GM12878 (cell line): Measurements from ENCODE around the gene LRRC56. TPM values are rescaled to one million over a fixed set of nuclear protein-coding genes. Genes with fewer than 3 reads are reported as not detected.

Source experiments
- ATAC-seq: fragments of 200-7000 bp; cut with Tn5 transposase; 3 replicates; pipeline ENCODE4 v1.9.1; 2020; ENCODE audit warnings: mild to moderate bottlenecking, moderate library complexity
- BruUV-seq: library from RNA; stranded (reverse); fragments of 400-500 nt; replicated peaks from 2 replicates; lab custom pipeline; 2021; lab: Mats Ljungman, UMichigan
- CTCF ChIA-PET: fragments of 300-600 bp; sonication (Branson Sonifier 250); formaldehyde crosslinking; extraction: SDS; loops from one replicate; lab custom pipeline; 2021; ENCODE audit warnings: inconsistent platforms; lab: Yijun Ruan, JAX
- POLR2A ChIA-PET: fragments of 350-600 bp; formaldehyde crosslinking; extraction: SDS; loops from one replicate; lab custom pipeline; 2021; ENCODE audit warnings: inconsistent platforms; lab: Charles Lee
- RAD21 ChIA-PET: fragments of 300-600 bp; sonication (Branson Sonifier 250); formaldehyde crosslinking; loops from one replicate; lab custom pipeline; 2023; ENCODE audit warnings: antibody characterized with exemption; ENCODE audit not compliant: unreplicated experiment; lab: Charles Lee
- SMC1A ChIA-PET: fragments of 300-600 bp; sonication (Branson Sonifier 250); formaldehyde crosslinking; loops from one replicate; lab custom pipeline; 2023; ENCODE audit not compliant: unreplicated experiment, uncharacterized antibody; lab: Charles Lee
- DNase-seq: peaks from one replicate; pipeline ENCODE4 v3.0.0-alpha.2; 2011; ENCODE audit warnings: low read depth, low spot score
- FAIRE-seq: peaks from 3 replicates; lab custom pipeline; 2011; peaks lifted over from hg19 to GRCh38; lab: Jason Lieb, UNC
- H2AFZ ChIP-seq: 2 replicates; pipeline ENCODE4 v1.6.0; 2011; ENCODE audit warnings: low read depth, low read length, control low read depth; ENCODE audit not compliant: control insufficient read depth
- H3K27ac ChIP-seq: 2 replicates; pipeline ENCODE4 v1.5.1; 2011; ENCODE audit warnings: control low read depth; ENCODE audit not compliant: control insufficient read depth, insufficient read depth
- H3K27me3 ChIP-seq, 2 experiments: replicated peaks in 1 of 2; 2 replicates each; pipeline versions ENCODE4 v1.6.0 to v1.6.1; 2011; ENCODE audit warnings: low read length in 1 of 2; ENCODE audit not compliant: control insufficient read depth in 2 of 2, insufficient read depth in 2 of 2
- H3K36me3 ChIP-seq, 2 experiments: 2 replicates each; pipeline ENCODE4 v1.5.1; 2011; ENCODE audit warnings: low read length in 1 of 2; ENCODE audit not compliant: control insufficient read depth in 2 of 2, insufficient read depth in 2 of 2
- H3K4me1 ChIP-seq: 2 replicates; pipeline ENCODE4 v1.6.1; 2011; ENCODE audit warnings: mild to moderate bottlenecking, low read length, moderate library complexity, mixed read lengths; ENCODE audit not compliant: control insufficient read depth, insufficient read depth
- H3K4me2 ChIP-seq: 2 replicates; pipeline ENCODE4 v1.6.0; 2011; ENCODE audit warnings: control low read depth; ENCODE audit not compliant: control insufficient read depth, insufficient read depth
- H3K4me3 ChIP-seq: fragments of 200-600 bp; sonication (generic); 2 replicates; pipeline ENCODE4 v1.5.1; 2016
- H3K79me2 ChIP-seq: 2 replicates; pipeline ENCODE4 v1.6.0; 2011; ENCODE audit warnings: low read length; ENCODE audit not compliant: control insufficient read depth, insufficient read depth
- H3K9ac ChIP-seq: 2 replicates; pipeline ENCODE4 v1.8.0; 2011; ENCODE audit warnings: low read length, control low read depth, mixed read lengths; ENCODE audit not compliant: control insufficient read depth, insufficient read depth
- H3K9me3 ChIP-seq: replicated peaks from 3 replicates; pipeline ENCODE4 v1.5.1; 2011; ENCODE audit warnings: mild to moderate bottlenecking, low read length; ENCODE audit not compliant: control insufficient read depth, insufficient read depth
- H4K20me1 ChIP-seq: 2 replicates; pipeline ENCODE4 v1.6.0; 2011; ENCODE audit not compliant: control insufficient read depth, insufficient read depth
- CHD1 ChIP-seq: IDR thresholded peaks from 2 replicates; pipeline ENCODE4 v1.6.1; 2012; ENCODE audit warnings: low read depth, low read length, improper control_type of control experiment
- EP300 ChIP-seq, 2 experiments: fragments of 150-350 bp in 1 of 2; IDR thresholded peaks; 2 replicates each; pipeline ENCODE4 v1.6.1; 2011 to 2012; ENCODE audit warnings: low read depth in 2 of 2, low read length in 2 of 2, borderline replicate concordance in 1 of 2, improper control_type of control experiment in 1 of 2, inconsistent platforms in 1 of 2; ENCODE audit not compliant: control insufficient read depth in 1 of 2
- IRF4 ChIP-seq: IDR thresholded peaks from 2 replicates; pipeline ENCODE4 v1.6.1; 2011; ENCODE audit warnings: low read depth, low read length
- MLLT1 ChIP-seq: fragments of 450-650 bp; IDR thresholded peaks from 2 replicates; pipeline ENCODE4 v1.6.1; 2016; ENCODE audit warnings: mild to moderate bottlenecking
- POLR2AphosphoS2 ChIP-seq: IDR thresholded peaks from 2 replicates; pipeline ENCODE4 v1.6.1; 2011; ENCODE audit warnings: low read depth, mild to moderate bottlenecking, low read length, improper control_type of control experiment, moderate library complexity
- RFX5 ChIP-seq: IDR thresholded peaks from 2 replicates; pipeline ENCODE4 v1.6.1; 2011; ENCODE audit warnings: low read depth, low read length, improper control_type of control experiment
- SRF ChIP-seq, 2 experiments: IDR thresholded peaks; 2 replicates each; pipeline ENCODE4 v1.6.1; 2011; ENCODE audit warnings: low read depth in 2 of 2, low read length in 2 of 2, mild to moderate bottlenecking in 1 of 2, moderate library complexity in 1 of 2
- TCF7 ChIP-seq: IDR thresholded peaks from 2 replicates; pipeline ENCODE4 v1.6.1; 2014; ENCODE audit warnings: antibody characterized with exemption, borderline replicate concordance
- YBX1 ChIP-seq: fragments of 450-650 bp; IDR thresholded peaks from 2 replicates; pipeline ENCODE4 v1.6.1; 2016; ENCODE audit warnings: antibody characterized with exemption
- WGBS: methylation state at CpG from one replicate; pipeline ENCODE4 v1.1.6; 2016; ENCODE audit warnings: low lambda C conversion rate; ENCODE audit not compliant: insufficient replicate concordance, insufficient coverage; ENCODE audit errors: missing lambda C conversion rate; 5-methylcytosine and 5-hydroxymethylcytosine counted together
- in situ Hi-C: fragments of 300-500 bp; cut with MboI; formaldehyde crosslinking; loops from 9 replicates; pipeline ENCODE4 v1.14.3; 2018; ENCODE audit warnings: mixed read lengths
- intact Hi-C: fragments of 100-400 bp; cut with micrococcal nuclease; formaldehyde crosslinking; loops from one replicate; pipeline ENCODE4 v1.14.2; 2022; ENCODE audit not compliant: unreplicated experiment
- polyA plus RNA-seq, 11 experiments: library from polyadenylated mRNA; depleted of rRNA in 4 of 11; unstranded in 6 of 11; stranded (reverse) in 5 of 11; fragments of >200 nt; fragmentation: Nextera tagmentation in 4 of 11; fragmentation: Illumina TruSeq in 1 of 11; extraction: Ambion mirVana in 4 of 11; extraction: Trizol in 1 of 11; gene quantifications; 1 replicate in 1 of 11; 2 replicates in 10 of 11; pipeline versions ENCODE4 v1.2.1 to v1.2.3, GENCODE V29; 2011 to 2016; ENCODE audit warnings: inconsistent platforms in 2 of 11, missing spikeins in 2 of 11, low read depth in 1 of 11
- total RNA-seq, 4 experiments: library from RNA; depleted of rRNA in 3 of 4; stranded (reverse); fragments of >200 nt in 3 of 4; fragmentation: Illumina TruSeq in 1 of 4; extraction: Trizol in 1 of 4; gene quantifications; 2 replicates each; pipeline versions ENCODE4 v1.2.1 to v1.2.3, GENCODE V29; 2013 to 2021

Gene LRRC56
- total and polyA plus RNA-seq, 10 of the 15 experiments (the other 5 are each of a cell fraction or from before 2014, with no cell fraction given) = 0.02 to 1.9 (median 0.75) TPM; not detected in 1

- Histone ChIP-seq H3K36me3 (no peaks in the 10 kb centered on the region), H4K20me1 (no peaks in the 10 kb centered on the region), H3K27me3 (peaks cover 0 to 5% of the 10 kb centered on the region in 2 experiments; a peak in 2 of 4 replicates), H3K9me3 (no peaks in the 10 kb centered on the region), H3K27ac (no peak overlapping the region), H3K4me1 (peaks cover 5% of the 10 kb centered on the region), H3K79me2 (peaks cover 3% of the 10 kb centered on the region), H2AFZ (no peak overlapping the region), H3K9ac (no peak overlapping the region), H3K4me2 (no peak overlapping the region), H3K4me3 (no peak overlapping the region)
- 66% methylated on average over 22 of the region's 22 CpGs for WGBS
- SMC1A ChIA-PET = interaction anchor here (1.2 kb wide), 1 partner anchor 169 kb away, joined by 3 read pairs; no protein-coding TSS in a partner anchor
- RAD21 ChIA-PET = interaction anchor here (0.9 to 1.2 kb wide), 4 partner anchors 19 to 166 kb away, joined by 3 to 6 read pairs (median 3); partner anchors contain the start of gene PHRF1
- no TSS peak for BruUV-seq
- FAIRE-seq = no peak
- DNase-seq = no peak
- intact Hi-C loops = no loop called here
- TF ChIP-seq YBX1 (no peak), TCF7 (no peak), CHD1 (no peak), EP300 (IDR thresholded peaks at IDR 0.05; ENCODE audit: borderline replicate concordance in 1 of 2, control insufficient read depth in 1 of 2, low read depth in 2 of 2, low read length in 2 of 2) (no peak), RFX5 (no peak), SRF (IDR thresholded peaks at IDR 0.05; ENCODE audit: low read depth in 2 of 2, low read length in 2 of 2) (no peak), POLR2AphosphoS2 (no peak), IRF4 (no peak), MLLT1 (no peak)
- CTCF ChIA-PET = interaction anchor here (0.7 to 1.2 kb wide), 2 partner anchors 9 to 172 kb away, joined by 3 read pairs; no protein-coding TSS in a partner anchor
- ATAC-seq = no peak
- POLR2A ChIA-PET = interaction anchor here (1.0 kb wide), 2 partner anchors 9 to 19 kb away, joined by 3 to 4 read pairs; partner anchors contain the start of gene PHRF1
- in situ Hi-C loops = loop anchor here (5.0 kb wide), 1 partner anchor 156 kb away; no protein-coding TSS in a partner anchor
Measured at GRCh38 chr11:556662-557256, 19.4 kb downstream of the LRRC56 start.
